Ishikawa (cell line): ENCODE data around the gene DCAF6.

Experiments
- CEBPB ChIP-seq: IDR thresholded peaks from 2 replicates; pipeline ENCODE4 v1.6.1; 2012
- CREB1 ChIP-seq: IDR thresholded peaks from 2 replicates; pipeline ENCODE4 v1.6.1; 2012; ENCODE audit warnings: low read depth
- EGR1 ChIP-seq: IDR thresholded peaks from 2 replicates; pipeline ENCODE4 v1.6.1; 2012
- EP300 ChIP-seq: IDR thresholded peaks from 2 replicates; pipeline ENCODE4 v1.6.1; 2012; ENCODE audit warnings: borderline replicate concordance
- FOXM1 ChIP-seq: IDR thresholded peaks from 2 replicates; pipeline ENCODE4 v1.6.1; 2012; ENCODE audit warnings: low read depth, borderline replicate concordance
- MAX ChIP-seq: IDR thresholded peaks from 2 replicates; pipeline ENCODE4 v1.6.1; 2012
- NFIC ChIP-seq: IDR thresholded peaks from 2 replicates; pipeline ENCODE4 v1.6.1; 2012
- RAD21 ChIP-seq: IDR thresholded peaks from 2 replicates; pipeline ENCODE4 v1.6.1; 2012; ENCODE audit warnings: low read depth
- REST ChIP-seq: IDR thresholded peaks from 2 replicates; pipeline ENCODE4 v1.6.1; 2012; ENCODE audit warnings: low read depth, mild to moderate bottlenecking
- TAF1 ChIP-seq: IDR thresholded peaks from 2 replicates; pipeline ENCODE4 v1.6.1; 2012; ENCODE audit warnings: low read depth, mild to moderate bottlenecking
- TCF12 ChIP-seq: IDR thresholded peaks from 2 replicates; pipeline ENCODE4 v1.6.1; 2012; ENCODE audit warnings: low read depth
- TEAD4 ChIP-seq: IDR thresholded peaks from 2 replicates; pipeline ENCODE4 v1.6.1; 2012
- USF1 ChIP-seq: IDR thresholded peaks from 2 replicates; pipeline ENCODE4 v1.6.1; 2012
- YY1 ChIP-seq: IDR thresholded peaks from 2 replicates; pipeline ENCODE4 v1.6.1; 2012; ENCODE audit warnings: low read depth
- ZBTB7A ChIP-seq: IDR thresholded peaks from 2 replicates; pipeline ENCODE4 v1.6.1; 2012; ENCODE audit warnings: low read depth

Gene DCAF6

GRCh38 chr1:168089979-168090337, 153.5 kb downstream of the DCAF6 start:
- TF ChIP-seq EP300 (no peak), NFIC (no peak), TCF12 (no peak), CEBPB (no peak), USF1 (no peak), RAD21 (no peak), FOXM1 (no peak), MAX (no peak), CREB1 (no peak), REST (no peak), TAF1 (no peak), EGR1 (no peak), YY1 (no peak), TEAD4 (no peak), ZBTB7A (no peak)

- TF ChIP-seq ZBTB7A: no peak
- TF ChIP-seq TAF1: no peak
Measured at GRCh38 chr1:168090395-168090794, 153.9 kb downstream of the DCAF6 start.

- no peak for TF ChIP-seq USF1
- no peak for TF ChIP-seq ZBTB7A
- no peak for TF ChIP-seq MAX
- TF ChIP-seq TAF1: no peak
- TF ChIP-seq CREB1: no peak
- TF ChIP-seq EGR1: no peak
- no peak for TF ChIP-seq TCF12
- TF ChIP-seq EP300: no peak
- no peak for TF ChIP-seq FOXM1
- no peak for TF ChIP-seq RAD21
- no peak for TF ChIP-seq REST
- TF ChIP-seq NFIC: no peak
- no peak for TF ChIP-seq TEAD4
- no peak for TF ChIP-seq YY1
- TF ChIP-seq CEBPB: no peak
Measured at GRCh38 chr1:168091063-168091462, 154.6 kb downstream of the DCAF6 start.

GRCh38 chr1:168091720-168092550, 155.5 kb downstream of the DCAF6 start:
- TF ChIP-seq EP300 (no peak), TCF12 (no peak), ZBTB7A (no peak), REST (no peak), FOXM1 (no peak), YY1 (no peak), EGR1 (no peak), USF1 (no peak), TEAD4 (no peak), MAX (no peak), CEBPB (no peak), TAF1 (no peak)
